KBM-7 (cell line): ENCODE measurements around the gene USP6.
"Not testable (repeated sequence)": the region's sequence is repeated elsewhere in the genome, so short reads cannot be mapped to it uniquely, and the experiment has no call there.

Experiments
- DNase-seq: peaks from one replicate; pipeline ENCODE4 v3.0.0-alpha.2; 2015
- in situ Hi-C: fragments of 300-500 bp; cut with MboI; formaldehyde crosslinking; loops from 2 replicates; pipeline ENCODE4 v1.14.3; 2020; ENCODE audit warnings: low sequenced_read_pairs, low pct_unique_long_range_greater_than_20kb, mixed read lengths

Gene USP6

GRCh38 chr17:5175027-5175426 is 59.2 kb downstream of the USP6 start:
- DNase-seq, in situ Hi-C loops: not testable (repeated sequence)

- in situ Hi-C loops = no loop called here
- DNase-seq = no peak
Observed at GRCh38 chr17:5179003-5179402, 63.2 kb downstream of the USP6 start.

- in situ Hi-C loops = no loop called here
- peak; percentile 12 for DNase-seq
Observed at GRCh38 chr17:5181509-5182305, 65.9 kb downstream of the USP6 start.

- in situ Hi-C loops = no loop called here
- no peak for DNase-seq
Observed at GRCh38 chr17:5182597-5183409, 67.0 kb downstream of the USP6 start.

GRCh38 chr17:5183410-5183793 is 67.6 kb downstream of the USP6 start:
- in situ Hi-C loops = no loop called here
- DNase-seq = no peak

GRCh38 chr17:5184288-5184687 is 68.5 kb downstream of the USP6 start:
- in situ Hi-C loops = no loop called here
- no peak for DNase-seq

- peak; percentile 95 for DNase-seq
- in situ Hi-C loops = no loop called here
Observed at GRCh38 chr17:5191541-5192417, 75.9 kb downstream of the USP6 start, which contains the start of gene ZNF594. ZNF594 (minus strand) TSS chr17:5191868; CDS start chr17:5184256, 7,612 bp downstream.

- in situ Hi-C loops = no loop called here
- DNase-seq = no peak
Observed at GRCh38 chr17:5194346-5194745, 78.5 kb downstream of the USP6 start.

- in situ Hi-C loops = no loop called here
- DNase-seq = no peak
Observed at GRCh38 chr17:5198472-5198871, 82.6 kb downstream of the USP6 start.

GRCh38 chr17:5200360-5200759 is 84.5 kb downstream of the USP6 start:
- in situ Hi-C loops = no loop called here

GRCh38 chr17:5201011-5201410 is 85.2 kb downstream of the USP6 start:
- in situ Hi-C loops = no loop called here
- DNase-seq = no peak

More at GRCh38 chr17:5200360-5200759, 84.5 kb downstream of the USP6 start:
- DNase-seq = no peak

- in situ Hi-C loops = no loop called here
- DNase-seq = no peak
Observed at GRCh38 chr17:5203178-5203907, 87.5 kb downstream of the USP6 start.

- no peak for DNase-seq
- in situ Hi-C loops = no loop called here
Observed at GRCh38 chr17:5203908-5204294, 88.1 kb downstream of the USP6 start.

- DNase-seq = no peak
- in situ Hi-C loops = no loop called here
Observed at GRCh38 chr17:5209396-5209795, 93.6 kb downstream of the USP6 start.

GRCh38 chr17:5210091-5210490 is 94.3 kb downstream of the USP6 start:
- in situ Hi-C loops = no loop called here
- DNase-seq = no peak

- DNase-seq = no peak
- in situ Hi-C loops = no loop called here
Observed at GRCh38 chr17:5210614-5211252, 94.9 kb downstream of the USP6 start.

- in situ Hi-C loops = no loop called here
Observed at GRCh38 chr17:5211458-5211857, 95.6 kb downstream of the USP6 start.

GRCh38 chr17:5217562-5217961 is 101.7 kb downstream of the USP6 start:
- DNase-seq, in situ Hi-C loops: not testable (repeated sequence)

More at GRCh38 chr17:5211458-5211857, 95.6 kb downstream of the USP6 start:
- DNase-seq = no peak
